OCI-LY3 (cell line): Measurements from ENCODE around the gene KDM5C.

Experiments used
- EZH2phosphoT487 ChIP-seq: fragments of 200-600 bp; shearing (Covaris generic); IDR thresholded peaks from 2 replicates; pipeline ENCODE4 v1.6.1; 2018; ENCODE audit warnings: antibody characterized with exemption, mixed run types, low read depth
- TF ChIP-seq, protein P1 (sequence below): fragments of 200-600, 300-600 bp; sonication (generic); IDR thresholded peaks from 2 replicates; pipeline ENCODE4 v1.5.1; 2014; ENCODE audit warnings: antibody characterized with exemption, low read length, low read depth

DNA sequence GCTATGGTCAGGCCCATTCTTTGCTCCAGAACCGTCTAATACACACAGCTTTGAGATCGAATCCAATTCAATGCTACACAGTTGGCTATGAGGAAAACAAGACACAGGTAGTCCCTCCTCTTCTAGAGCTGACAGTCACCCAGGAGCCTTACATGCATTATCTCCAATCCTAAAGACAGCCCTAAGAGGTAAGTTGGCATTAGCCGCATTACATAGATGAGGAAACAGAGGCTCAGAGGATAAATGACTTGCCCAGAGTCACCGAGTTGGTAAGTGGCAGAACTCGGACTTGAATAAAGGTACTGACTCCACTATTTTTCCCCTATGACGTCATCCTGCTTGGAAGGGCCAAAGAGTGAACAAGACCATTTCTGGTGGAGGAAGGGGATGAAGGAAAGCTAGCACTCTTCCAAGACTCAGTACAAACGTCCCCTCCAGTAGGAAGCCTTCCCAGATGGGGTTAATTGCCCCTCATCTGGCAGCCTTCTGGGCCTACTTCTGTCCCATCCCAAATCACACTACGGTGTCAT, 47.9 kb upstream of the KDM5C start:
- TF ChIP-seq, protein P1, sequence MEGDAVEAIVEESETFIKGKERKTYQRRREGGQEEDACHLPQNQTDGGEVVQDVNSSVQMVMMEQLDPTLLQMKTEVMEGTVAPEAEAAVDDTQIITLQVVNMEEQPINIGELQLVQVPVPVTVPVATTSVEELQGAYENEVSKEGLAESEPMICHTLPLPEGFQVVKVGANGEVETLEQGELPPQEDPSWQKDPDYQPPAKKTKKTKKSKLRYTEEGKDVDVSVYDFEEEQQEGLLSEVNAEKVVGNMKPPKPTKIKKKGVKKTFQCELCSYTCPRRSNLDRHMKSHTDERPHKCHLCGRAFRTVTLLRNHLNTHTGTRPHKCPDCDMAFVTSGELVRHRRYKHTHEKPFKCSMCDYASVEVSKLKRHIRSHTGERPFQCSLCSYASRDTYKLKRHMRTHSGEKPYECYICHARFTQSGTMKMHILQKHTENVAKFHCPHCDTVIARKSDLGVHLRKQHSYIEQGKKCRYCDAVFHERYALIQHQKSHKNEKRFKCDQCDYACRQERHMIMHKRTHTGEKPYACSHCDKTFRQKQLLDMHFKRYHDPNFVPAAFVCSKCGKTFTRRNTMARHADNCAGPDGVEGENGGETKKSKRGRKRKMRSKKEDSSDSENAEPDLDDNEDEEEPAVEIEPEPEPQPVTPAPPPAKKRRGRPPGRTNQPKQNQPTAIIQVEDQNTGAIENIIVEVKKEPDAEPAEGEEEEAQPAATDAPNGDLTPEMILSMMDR: no peak
- no peak for TF ChIP-seq EZH2phosphoT487
